Activated naive CD8-positive, alpha-beta T cell (primary cell): Measurements from ENCODE around the gene KRTAP16-1.
"Not testable (repeated sequence)": the region's sequence is repeated elsewhere in the genome, so short reads cannot be mapped to it uniquely, and the experiment has no call there.

ENCODE experiments used
- H3K27ac Mint-ChIP-seq: one replicate; pipeline ENCODE4 v1.8.0; 2021; ENCODE audit warnings: mixed read lengths
- H3K27me3 Mint-ChIP-seq: one replicate; pipeline ENCODE4 v1.8.0; 2021; ENCODE audit warnings: mixed read lengths
- H3K36me3 Mint-ChIP-seq: one replicate; pipeline ENCODE4 v1.8.0; 2021; ENCODE audit warnings: mixed read lengths
- H3K4me1 Mint-ChIP-seq: one replicate; pipeline ENCODE4 v1.8.0; 2021; ENCODE audit warnings: low read depth, mixed read lengths
- H3K4me3 Mint-ChIP-seq: one replicate; pipeline ENCODE4 v1.8.0; 2021; ENCODE audit warnings: mild to moderate bottlenecking, mixed read lengths
- H3K9me3 Mint-ChIP-seq: one replicate; pipeline ENCODE4 v1.8.0; 2021; ENCODE audit warnings: low read depth, mixed read lengths

Gene KRTAP16-1

GRCh38 chr17:41298458-41299135 is 10.5 kb downstream of the KRTAP16-1 start:
- H3K9me3 Mint-ChIP-seq: peaks cover 4% of the 10 kb centered on the region
- peaks cover 17% of the 10 kb centered on the region for H3K4me1 Mint-ChIP-seq
- H3K36me3 Mint-ChIP-seq: peaks cover 5% of the 10 kb centered on the region
- H3K4me3 Mint-ChIP-seq: no peak overlapping the region
- no peak overlapping the region for H3K27ac Mint-ChIP-seq
- no peaks in the 10 kb centered on the region for H3K27me3 Mint-ChIP-seq

- peaks cover 4% of the 10 kb centered on the region for H3K9me3 Mint-ChIP-seq
- H3K27ac Mint-ChIP-seq: no peak overlapping the region
- no peaks in the 10 kb centered on the region for H3K27me3 Mint-ChIP-seq
- peaks cover 12% of the 10 kb centered on the region for H3K4me1 Mint-ChIP-seq
- peaks cover 3% of the 10 kb centered on the region for H3K36me3 Mint-ChIP-seq
- no peak overlapping the region for H3K4me3 Mint-ChIP-seq
Measured at GRCh38 chr17:41296846-41297245, 12.3 kb downstream of the KRTAP16-1 start.

- H3K9me3 Mint-ChIP-seq: no peaks in the 10 kb centered on the region
- H3K27me3 Mint-ChIP-seq: no peaks in the 10 kb centered on the region
- H3K4me3 Mint-ChIP-seq: no peak overlapping the region
- no peaks in the 10 kb centered on the region for H3K36me3 Mint-ChIP-seq
- H3K4me1 Mint-ChIP-seq: no peaks in the 10 kb centered on the region
- H3K27ac Mint-ChIP-seq: no peak overlapping the region
Measured at GRCh38 chr17:41294016-41294415, 15.1 kb downstream of the KRTAP16-1 start.

- Mint-ChIP-seq H3K36me3 (no peaks in the 10 kb centered on the region), H3K27me3 (no peaks in the 10 kb centered on the region), H3K4me3 (no peak overlapping the region), H3K9me3 (no peaks in the 10 kb centered on the region), H3K4me1 (peaks cover 16% of the 10 kb centered on the region), H3K27ac (no peak overlapping the region)
Measured at GRCh38 chr17:41287050-41287449, 22.1 kb downstream of the KRTAP16-1 start.

GRCh38 chr17:41284546-41284945 is 24.6 kb downstream of the KRTAP16-1 start:
- H3K4me3 Mint-ChIP-seq: no peak overlapping the region
- H3K4me1 Mint-ChIP-seq: peaks cover 16% of the 10 kb centered on the region
- H3K27ac Mint-ChIP-seq: no peak overlapping the region
- H3K9me3 Mint-ChIP-seq: no peaks in the 10 kb centered on the region
- H3K27me3 Mint-ChIP-seq: no peaks in the 10 kb centered on the region
- H3K36me3 Mint-ChIP-seq: no peaks in the 10 kb centered on the region

- Mint-ChIP-seq H3K36me3 (no peaks in the 10 kb centered on the region), H3K27me3 (no peaks in the 10 kb centered on the region), H3K4me3 (no peak overlapping the region), H3K4me1 (peaks cover 16% of the 10 kb centered on the region), H3K27ac (no peak overlapping the region), H3K9me3 (no peaks in the 10 kb centered on the region)
Measured at GRCh38 chr17:41284043-41284442, 25.1 kb downstream of the KRTAP16-1 start.

GRCh38 chr17:41278176-41278955 is 30.7 kb downstream of the KRTAP16-1 start:
- Mint-ChIP-seq H3K36me3 (peaks cover 2% of the 10 kb centered on the region), H3K4me1 (peaks cover 2% of the 10 kb centered on the region), H3K27ac (no peak overlapping the region), H3K27me3 (peaks cover 3% of the 10 kb centered on the region), H3K9me3 (no peaks in the 10 kb centered on the region), H3K4me3 (no peak overlapping the region)

- H3K9me3 Mint-ChIP-seq, H3K36me3 Mint-ChIP-seq, H3K27me3 Mint-ChIP-seq, H3K27ac Mint-ChIP-seq, H3K4me3 Mint-ChIP-seq, H3K4me1 Mint-ChIP-seq: not testable (repeated sequence)
Measured at GRCh38 chr17:41275648-41276190, 33.4 kb downstream of the KRTAP16-1 start, which contains the start of gene KRTAP9-7. KRTAP9-7 (plus strand) TSS chr17:41275698; CDS start chr17:41275698, 0 bp downstream.

- H3K9me3 Mint-ChIP-seq: no peaks in the 10 kb centered on the region
- H3K27me3 Mint-ChIP-seq: peaks cover 6% of the 10 kb centered on the region
Measured at GRCh38 chr17:41271858-41272257, 37.3 kb downstream of the KRTAP16-1 start.

GRCh38 chr17:41271323-41271722 is 37.8 kb downstream of the KRTAP16-1 start:
- not testable (repeated sequence) for H3K27me3 Mint-ChIP-seq, H3K4me3 Mint-ChIP-seq, H3K36me3 Mint-ChIP-seq, H3K27ac Mint-ChIP-seq, H3K9me3 Mint-ChIP-seq, H3K4me1 Mint-ChIP-seq

More at GRCh38 chr17:41271858-41272257, 37.3 kb downstream of the KRTAP16-1 start:
- Mint-ChIP-seq H3K4me3 (no peak overlapping the region), H3K36me3 (no peaks in the 10 kb centered on the region), H3K27ac (no peak overlapping the region), H3K4me1 (peaks cover 5% of the 10 kb centered on the region)

- no peak overlapping the region for H3K27ac Mint-ChIP-seq
- no peak overlapping the region for H3K4me3 Mint-ChIP-seq
- peaks cover 3% of the 10 kb centered on the region for H3K27me3 Mint-ChIP-seq
- no peaks in the 10 kb centered on the region for H3K9me3 Mint-ChIP-seq
- H3K4me1 Mint-ChIP-seq: peaks cover 4% of the 10 kb centered on the region
- H3K36me3 Mint-ChIP-seq: no peaks in the 10 kb centered on the region
Measured at GRCh38 chr17:41267711-41268110, 41.4 kb downstream of the KRTAP16-1 start.

- no peak within 1 kb of the TSS for H3K27ac Mint-ChIP-seq
Measured at GRCh38 chr17:41265078-41265477, 44.0 kb downstream of the KRTAP16-1 start, which contains the start of gene KRTAP9-6. KRTAP9-6 (plus strand) TSS chr17:41265378; CDS start chr17:41265378, 0 bp downstream.

GRCh38 chr17:41264599-41264998 is 44.5 kb downstream of the KRTAP16-1 start:
- Mint-ChIP-seq H3K27ac (no peak overlapping the region), H3K4me1 (peaks cover 14% of the 10 kb centered on the region), H3K9me3 (no peaks in the 10 kb centered on the region), H3K36me3 (peaks cover 7% of the 10 kb centered on the region), H3K4me3 (no peak overlapping the region), H3K27me3 (peaks cover 3% of the 10 kb centered on the region)

More at GRCh38 chr17:41265078-41265477, 44.0 kb downstream of the KRTAP16-1 start, which contains the start of gene KRTAP9-6:
- no peaks in the 10 kb centered on the region for H3K9me3 Mint-ChIP-seq
- peaks cover 7% of the 10 kb centered on the region for H3K36me3 Mint-ChIP-seq
- H3K27me3 Mint-ChIP-seq: peaks cover 3% of the 10 kb centered on the region
- H3K4me1 Mint-ChIP-seq: peaks cover 13% of the 10 kb centered on the region
- H3K4me3 Mint-ChIP-seq: no peak within 1 kb of the TSS

GRCh38 chr17:41263212-41263611 is 45.9 kb downstream of the KRTAP16-1 start:
- Mint-ChIP-seq H3K9me3 (no peaks in the 10 kb centered on the region), H3K36me3 (peaks cover 10% of the 10 kb centered on the region), H3K4me1 (peaks cover 14% of the 10 kb centered on the region), H3K27me3 (peaks cover 3% of the 10 kb centered on the region), H3K4me3 (no peak overlapping the region), H3K27ac (no peak overlapping the region)

GRCh38 chr17:41258406-41258805 is 50.7 kb downstream of the KRTAP16-1 start:
- Mint-ChIP-seq H3K4me1 (peaks cover 14% of the 10 kb centered on the region), H3K36me3 (peaks cover 10% of the 10 kb centered on the region), H3K27me3 (peaks cover 4% of the 10 kb centered on the region), H3K9me3 (no peaks in the 10 kb centered on the region), H3K4me3 (no peak overlapping the region), H3K27ac (no peak overlapping the region)
